ENCODE results near the gene TCF4.

The TCF4 gene

DNA sequence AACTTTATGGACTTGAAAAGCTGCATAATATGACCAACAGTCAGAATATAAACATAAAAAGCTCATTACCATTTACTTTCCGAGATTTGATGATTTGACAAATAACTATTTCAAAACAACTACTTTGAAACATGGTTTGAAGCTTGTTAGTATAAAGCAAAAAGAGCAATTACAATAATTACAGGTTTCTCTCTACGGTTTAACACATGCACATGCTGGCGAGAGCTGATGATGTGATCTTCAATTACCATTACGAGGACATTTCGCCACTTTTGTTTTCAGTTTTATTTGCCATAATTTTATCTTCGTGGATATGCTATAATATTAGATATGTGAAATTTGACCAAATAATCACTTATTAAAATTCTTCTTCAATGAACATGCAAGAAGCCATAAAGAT is 270.1 kb downstream of the TCF4 start:
- DNase-seq = no peak

DNA sequence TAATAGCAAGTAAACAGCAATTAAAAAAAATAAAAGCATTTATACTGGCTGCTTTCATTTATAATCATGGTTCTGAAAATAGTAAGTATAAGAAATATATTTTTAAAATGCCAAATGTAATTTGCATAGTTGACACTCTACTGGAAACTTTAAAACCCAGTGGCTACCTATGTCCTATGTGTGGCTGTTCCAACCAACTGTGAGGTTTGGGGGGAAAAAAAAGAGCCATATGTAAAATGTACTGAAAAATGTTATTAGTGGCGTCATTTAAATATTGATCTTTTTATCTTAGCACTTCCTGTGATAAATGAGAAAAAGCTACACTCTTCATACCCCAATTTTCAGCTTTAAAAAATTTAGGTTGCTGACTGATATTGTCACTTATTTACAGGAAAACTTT is 270.7 kb downstream of the TCF4 start:
- DNase-seq = no peak

DNA sequence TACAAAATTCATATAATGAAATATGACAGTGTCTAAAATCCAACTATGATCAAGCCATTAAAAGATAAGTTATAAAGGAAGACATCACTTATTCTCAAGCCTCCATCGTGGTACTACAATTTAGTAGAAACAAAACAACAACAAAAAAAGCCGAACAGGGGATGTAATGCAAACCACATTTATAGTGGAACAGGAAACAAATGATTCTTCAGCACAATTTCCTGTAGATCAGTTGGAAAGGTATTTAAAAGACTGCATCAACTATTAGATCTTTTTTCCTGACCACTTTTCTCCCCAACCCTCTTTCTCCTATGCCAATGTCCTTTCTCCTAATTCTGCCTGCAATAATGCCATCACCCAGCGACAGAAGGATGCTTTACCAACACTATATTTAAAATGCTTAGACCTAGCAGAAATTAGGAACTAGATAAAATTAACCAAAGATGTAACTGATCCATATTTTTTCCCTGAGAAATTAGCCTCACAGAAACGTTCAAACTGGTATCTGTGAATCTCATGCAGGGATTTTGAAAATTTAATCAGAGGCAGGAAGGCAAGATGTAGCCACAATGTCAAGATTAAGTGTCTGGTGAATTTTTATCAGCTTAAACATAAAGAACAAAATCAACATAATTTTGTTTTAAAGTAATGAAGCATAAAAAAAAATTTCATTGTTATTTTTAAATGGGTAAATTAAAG is 271.4 kb downstream of the TCF4 start:
- DNase-seq = no peak

DNA sequence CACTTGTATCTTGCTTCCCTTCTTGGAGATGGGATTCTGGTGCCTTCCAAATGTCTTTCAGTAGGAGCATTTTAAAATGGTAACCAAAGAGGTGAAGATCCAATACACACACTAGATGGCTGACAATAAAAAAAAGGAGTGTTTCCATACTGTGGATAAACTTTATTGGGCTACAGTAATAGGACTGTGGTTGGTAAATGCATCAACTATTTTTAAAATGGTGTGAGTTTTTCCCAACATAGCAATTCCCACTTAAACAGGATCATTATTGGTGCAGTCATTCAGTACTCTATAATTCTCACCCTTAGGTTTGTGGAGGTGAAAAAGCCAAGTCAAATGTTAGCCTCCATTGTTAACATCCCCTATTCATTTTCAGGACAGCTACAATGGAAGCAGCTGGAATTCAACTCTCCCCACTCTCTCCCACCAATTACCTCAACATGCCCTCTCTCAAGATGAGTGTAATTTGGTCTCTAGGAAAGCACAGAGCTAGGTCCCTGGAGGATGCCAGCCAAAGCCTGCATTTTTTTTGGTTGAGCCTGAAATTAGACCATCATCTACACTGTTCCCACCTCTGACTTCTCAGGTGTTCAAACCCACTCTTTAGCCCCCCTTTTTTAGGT is 273.3 kb downstream of the TCF4 start:
- DNase-seq = no peak

DNA sequence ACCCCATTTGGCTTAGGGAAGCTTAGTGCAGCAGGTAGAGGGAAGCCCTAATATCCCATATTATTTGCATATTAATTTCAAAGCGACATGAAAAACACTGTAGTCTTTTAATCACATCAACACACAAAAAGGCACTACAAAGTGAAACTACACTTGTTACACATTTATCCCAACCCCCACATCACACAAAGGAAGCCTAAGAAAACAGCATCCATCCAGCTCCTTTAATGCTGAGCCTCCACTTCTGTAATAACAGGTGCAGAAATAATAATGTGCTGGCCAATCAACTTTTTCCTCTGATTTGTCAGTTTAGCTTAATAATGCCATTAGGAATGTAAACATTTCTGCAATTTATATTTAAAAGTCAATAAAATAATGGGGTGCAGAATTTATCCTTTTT is 274.0 kb downstream of the TCF4 start:
- no peak for DNase-seq

DNA sequence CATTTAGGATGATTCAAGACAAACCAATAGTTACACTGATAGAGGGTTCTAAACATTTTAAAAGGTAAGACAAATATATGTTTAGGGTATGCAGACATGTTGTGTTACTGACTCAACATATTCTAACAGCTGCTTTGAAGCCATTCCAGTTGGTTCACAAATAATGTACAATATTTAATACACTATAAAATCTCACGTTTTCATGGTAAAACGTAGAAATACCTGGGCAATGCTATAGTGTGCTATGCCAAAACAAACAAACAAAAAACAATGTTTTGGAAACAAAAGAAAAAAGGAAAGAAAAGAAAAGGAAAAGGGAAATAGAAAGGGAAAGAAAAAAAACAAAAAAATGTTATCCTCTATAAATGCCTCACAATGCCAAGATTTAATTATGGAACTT is 277.1 kb downstream of the TCF4 start:
- DNase-seq = no peak

DNA sequence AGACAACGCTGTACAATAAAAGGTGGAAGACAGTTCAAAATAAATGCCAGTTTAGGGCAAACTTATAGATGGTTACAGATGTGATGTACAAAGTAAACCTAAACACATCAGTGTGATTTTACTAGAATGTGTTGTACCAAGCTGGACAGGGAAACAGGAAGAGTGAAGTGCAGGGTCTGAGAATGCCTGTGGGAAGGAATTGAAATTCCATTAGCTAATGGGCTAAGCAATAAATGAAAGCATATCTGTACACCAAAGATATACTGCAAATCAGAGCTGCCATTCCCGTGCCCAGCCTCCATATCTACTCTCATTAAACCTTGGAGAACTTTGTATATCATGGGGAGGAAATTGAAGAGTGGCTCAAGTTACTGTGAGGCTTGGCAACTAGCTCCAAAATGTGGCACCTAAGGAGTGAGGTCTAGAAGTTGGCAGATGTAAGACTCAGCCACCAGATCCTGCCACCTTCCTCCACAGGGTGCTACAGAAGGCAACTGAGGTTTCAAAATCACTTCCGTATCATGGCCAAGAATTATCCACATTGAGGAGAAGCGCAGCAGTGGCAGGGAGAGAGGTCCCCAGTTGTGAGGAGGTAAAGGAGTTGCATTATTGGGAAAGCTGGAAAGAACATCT is 277.8 kb downstream of the TCF4 start:
- no peak for DNase-seq

DNA sequence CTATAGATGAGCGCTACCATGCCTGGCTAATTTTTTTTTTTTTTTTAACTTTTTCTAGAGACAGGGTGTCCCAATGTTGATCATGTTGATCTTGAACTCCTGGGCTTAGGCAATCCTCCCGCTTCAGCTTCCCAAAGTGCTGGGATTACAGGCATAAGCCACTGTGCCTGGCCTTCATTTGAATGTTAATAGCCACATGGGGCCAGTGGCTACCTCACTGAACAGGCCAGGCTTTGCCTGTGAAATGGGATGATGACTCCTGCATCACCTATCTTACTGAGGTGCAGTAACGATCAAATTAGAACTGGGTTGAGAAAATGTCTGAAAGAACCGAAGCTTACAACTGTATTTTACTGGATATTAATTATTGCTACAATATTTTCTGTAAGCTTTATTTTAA is 278.7 kb downstream of the TCF4 start:
- DNase-seq = no peak

DNA sequence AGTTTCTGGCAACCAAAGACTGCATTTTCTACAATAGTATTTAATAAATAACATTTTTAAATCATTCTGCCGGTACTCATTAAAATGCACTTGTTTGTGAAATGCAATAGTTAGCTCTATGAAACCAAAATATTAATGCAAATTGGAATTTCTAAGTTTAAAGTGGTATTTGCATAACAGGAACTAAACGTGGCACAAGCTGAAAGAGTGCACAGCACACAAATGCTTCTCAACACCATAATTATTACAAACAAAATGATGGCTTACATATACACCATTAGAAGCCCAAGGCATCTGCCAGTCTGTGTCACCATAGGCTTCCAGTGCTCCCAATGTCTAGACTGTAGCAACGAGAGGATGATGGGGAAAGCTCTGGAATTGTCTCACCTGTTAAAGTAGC is 280.5 kb downstream of the TCF4 start:
- DNase-seq = no peak

DNA sequence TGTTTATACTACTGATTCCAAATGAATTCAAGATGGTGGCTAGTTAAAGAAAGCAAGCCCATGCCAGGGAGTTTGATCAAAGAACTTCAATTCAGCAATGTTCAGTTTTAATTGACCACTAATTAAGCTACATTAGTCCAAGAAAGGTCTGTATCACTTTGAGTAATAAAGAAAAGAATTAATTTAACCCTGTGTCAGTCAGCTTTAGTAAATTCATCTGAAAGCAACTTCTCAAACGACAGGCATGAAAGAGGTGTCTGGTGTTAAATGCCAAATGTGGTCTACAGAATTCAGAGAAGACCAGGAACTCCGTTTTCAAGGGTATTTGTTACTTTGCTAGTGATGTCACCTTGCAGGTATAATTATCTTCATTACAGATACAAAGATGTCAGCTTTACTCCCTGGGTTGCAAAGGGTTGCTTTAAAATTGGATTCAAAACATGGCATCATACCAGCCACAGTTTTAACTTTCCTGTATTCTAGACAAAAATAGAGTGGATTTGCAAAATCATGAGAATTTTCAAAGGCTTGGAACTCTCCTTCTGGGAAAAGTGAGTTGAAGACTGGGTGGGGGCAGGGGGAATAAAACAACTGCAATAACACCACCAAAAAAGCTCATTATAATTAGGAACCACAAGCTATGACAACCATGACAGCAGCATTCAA is 281.5 kb downstream of the TCF4 start:
- no peak for DNase-seq

DNA sequence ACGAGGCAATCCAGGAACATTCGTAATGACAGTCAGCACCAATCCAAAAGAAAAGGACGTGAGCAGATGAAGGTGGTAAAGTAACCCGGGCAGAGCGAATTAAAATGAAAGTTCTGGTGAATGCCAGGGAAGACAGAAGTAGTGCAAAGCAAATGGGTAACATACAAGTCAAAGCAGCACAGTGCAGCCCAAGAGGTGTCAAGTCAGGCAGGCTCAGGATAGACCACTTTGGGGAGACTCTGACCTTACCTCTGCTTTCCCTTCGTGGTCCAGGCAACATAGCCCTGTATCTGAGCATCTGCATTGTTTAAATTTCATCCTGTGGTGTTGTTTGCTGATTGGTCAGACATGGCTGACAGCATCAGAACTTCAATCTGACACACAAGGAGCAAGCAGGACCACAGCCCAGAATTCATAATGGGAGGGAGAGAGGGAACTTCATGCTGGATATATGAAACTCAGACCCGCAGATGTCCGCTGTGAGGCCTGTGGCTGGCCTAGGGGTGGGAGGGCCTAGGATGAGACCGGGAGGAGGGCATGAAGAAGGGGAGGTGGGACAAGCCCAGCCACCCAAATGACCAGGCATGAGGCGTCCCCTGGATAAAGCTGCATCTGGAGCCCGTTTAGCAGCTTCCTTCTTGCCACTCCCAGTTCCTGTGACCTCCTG is 285.7 kb downstream of the TCF4 start:
- no peak for DNase-seq

DNA sequence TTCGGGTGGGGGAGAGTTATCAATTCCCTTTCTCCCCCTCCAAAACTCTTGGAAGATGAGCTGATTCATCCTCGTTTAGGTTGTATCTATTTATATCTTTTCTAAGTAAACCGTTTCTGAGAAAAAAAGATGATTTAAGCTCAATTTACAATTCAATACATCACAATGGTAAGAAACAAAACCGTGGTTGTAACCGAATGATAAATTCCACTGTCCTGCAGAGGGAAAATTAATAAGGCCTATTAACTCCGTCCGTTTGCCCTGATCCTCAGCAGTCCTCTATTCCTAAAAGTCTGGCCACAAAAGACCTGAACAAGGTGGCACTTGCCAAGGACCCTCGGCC is 286.2 kb downstream of the TCF4 start:
- no peak for DNase-seq

DNA sequence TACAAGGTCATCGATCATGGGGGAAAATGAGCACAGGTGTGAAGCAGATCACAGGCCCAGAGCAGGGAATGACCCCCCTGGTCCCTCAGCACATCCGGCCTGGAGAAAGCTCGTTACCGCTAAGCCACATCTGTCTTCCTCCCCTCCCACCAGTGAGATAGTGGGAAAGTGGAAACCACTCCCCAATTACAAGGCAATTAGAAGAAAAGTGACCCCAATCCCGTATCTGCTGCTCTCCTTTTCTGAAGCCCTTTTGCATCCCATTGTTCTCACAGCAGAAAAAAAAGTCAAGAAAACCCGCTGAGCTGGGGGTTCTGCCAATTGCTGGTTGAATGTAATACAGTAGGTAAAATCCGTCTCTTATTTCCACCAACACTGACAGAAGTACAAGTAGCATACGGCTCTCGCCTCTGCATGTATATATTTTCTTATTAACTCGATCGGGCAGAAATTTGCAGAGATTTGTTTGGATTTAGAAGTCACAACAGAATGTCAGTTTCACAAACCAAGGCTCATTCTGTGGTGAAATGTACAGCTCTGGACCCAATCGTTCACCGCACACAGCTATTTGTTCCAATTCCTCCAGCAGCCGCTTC is 287.0 kb downstream of the TCF4 start:
- DNase-seq = no peak

DNA sequence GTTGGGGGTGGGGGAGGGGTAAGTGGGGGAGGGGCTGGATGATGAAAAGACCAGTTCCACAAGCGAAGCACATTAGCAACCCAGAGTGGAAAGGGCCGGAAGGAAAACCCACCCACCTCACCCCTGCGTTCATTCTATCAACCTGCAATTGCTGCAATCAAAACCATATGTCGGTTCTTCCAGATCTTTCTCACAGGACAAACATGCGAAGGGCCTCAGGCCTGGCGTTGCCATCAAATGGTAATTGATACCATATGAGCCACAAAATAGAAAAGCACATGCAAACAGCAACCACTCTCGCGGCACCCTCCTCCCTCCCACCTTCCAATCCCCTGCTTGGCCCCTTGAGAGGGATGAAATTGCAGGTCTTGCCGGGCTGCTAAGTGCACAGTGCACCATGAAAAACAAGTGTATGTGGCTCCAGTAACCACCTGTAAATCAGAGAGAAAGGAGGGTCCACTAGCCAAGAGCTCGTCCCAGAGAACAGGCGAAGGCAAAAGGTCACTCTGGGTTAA is 287.5 kb downstream of the TCF4 start:
- no peak for DNase-seq

DNA sequence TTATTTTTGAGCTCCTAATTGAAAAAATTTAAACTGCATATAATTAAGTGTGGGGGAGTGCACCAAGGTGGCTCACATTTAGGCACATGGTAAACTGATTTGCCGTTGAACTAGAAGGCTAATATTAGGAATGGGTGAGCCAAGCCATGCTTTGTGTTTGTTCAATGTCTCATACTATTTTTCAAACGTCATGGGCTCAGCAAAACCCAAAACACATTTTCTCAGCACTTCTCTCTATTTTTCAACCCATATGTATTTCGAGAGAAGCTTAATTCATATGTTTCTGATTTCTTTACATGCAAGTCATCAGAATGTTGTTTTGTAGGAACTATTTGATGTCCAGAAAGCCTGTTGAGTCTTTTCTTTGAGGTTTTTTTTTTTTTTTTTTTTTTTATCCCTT is 291.2 kb downstream of the TCF4 start:
- DNase-seq = no peak

DNA sequence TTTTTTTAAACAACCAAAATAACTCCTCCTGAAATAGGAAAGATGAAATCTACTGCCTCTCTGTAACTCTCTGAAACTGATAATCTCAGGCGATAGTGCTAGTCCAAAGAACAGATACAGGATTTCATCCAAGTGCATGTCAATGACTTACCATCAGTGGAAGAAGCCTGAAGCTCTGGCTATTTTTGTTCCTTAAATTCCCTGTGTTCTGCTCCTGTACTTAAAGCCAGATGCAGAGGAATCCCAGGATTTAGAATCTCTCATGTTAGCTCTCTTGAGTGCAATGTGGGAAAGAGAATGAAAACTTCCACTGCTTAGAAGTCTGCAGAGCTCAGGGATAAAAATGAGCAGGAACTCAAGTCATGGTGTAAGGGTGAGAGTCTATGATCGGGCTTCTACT is 291.9 kb downstream of the TCF4 start:
- DNase-seq = no peak

DNA sequence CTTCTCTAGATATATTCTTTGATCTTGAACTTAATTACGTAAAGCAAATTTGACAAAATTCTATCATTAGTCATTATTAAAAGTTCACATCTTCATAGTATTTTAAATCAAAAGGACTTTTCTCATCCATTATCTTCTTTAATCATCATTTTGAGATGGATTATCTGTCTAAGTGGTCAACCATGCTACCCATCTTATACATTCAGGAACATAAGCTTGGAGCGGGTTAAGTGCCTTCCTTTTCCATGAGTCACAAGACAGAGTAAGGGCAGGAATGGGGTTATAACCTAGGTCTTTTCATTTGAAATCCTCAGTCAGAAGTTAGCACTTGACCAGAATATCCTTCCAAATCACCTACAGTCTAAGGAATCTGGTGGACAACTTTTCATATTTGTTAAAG is 297.1 kb downstream of the TCF4 start:
- DNase-seq = no peak

DNA sequence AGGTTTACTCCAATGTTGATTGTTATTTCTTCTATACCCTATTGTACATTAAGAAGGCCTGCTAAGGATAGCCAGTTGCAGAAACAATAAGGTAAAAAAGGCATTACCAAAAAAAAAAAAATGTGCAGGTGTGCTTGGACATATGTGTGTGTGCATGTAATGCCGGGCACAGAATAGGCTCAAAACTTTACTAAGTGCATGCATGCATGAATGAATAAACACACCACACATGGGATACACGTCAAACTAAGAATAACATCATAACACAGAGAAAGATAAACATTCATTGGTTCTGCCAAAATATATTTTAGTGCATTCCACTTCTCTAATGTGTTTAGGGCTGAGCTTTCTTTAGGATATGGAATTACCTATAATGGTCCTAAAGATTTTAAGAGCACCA is 298.2 kb downstream of the TCF4 start:
- no peak for DNase-seq

DNA sequence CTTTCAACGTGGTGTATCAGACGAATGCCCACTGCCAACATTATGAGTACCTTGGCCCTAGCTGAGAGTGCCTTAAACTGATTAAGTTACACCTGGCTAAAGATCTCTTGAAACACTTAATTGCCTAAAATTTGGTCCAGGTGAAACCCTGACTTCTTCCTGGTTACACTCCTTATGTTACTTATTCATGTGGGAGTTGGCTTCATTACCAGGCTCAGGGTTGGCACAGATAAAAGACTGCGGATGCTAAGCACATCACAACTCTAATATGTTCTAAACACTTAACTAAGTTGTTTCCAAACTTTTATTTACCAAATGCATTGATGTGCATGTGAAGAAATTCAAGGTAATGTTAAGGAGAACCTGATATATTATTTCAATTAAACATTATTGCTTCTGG is 298.9 kb downstream of the TCF4 start:
- no peak for DNase-seq

DNA sequence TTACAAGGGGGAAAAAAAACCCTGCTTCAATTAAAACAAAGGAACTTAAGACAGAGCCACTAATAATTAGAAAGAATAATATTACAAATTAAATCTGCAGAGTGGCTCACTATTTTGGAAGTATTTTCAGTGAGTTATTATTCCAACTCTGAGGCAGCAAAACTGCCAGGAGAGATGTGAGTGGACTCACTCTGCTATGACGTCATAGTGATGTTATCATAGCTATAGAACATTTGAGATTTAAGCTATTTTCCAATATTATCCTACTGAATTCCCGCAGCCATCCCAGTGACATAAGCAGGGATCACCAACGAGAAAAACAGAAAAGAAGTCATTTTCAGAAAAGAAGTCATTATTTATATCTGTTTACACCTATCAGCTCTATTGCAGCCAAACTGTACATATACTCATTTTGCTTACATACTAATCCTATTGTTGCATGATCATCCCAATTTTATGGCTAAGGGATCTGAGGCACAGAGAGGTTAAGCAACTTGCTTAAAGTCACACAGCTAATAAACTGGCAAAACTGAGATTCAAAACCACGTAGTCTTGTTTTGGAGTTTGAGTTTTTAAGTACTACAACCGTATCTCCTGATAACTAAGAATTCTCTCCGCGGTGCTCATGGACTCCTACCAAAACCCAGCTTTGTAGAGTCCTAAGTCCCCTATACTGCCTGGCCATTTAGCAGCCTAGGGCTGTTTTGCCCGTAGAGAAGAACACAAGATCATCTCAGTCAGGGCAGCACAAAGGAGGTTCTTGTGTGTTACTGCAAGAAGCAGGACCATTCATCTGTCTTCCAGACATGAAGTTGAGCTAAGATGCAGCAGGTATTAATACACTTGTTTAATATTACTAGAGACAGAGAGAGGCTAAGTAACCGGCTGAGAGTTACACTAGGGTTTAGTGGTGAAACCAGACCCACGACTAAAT is 299.8 kb downstream of the TCF4 start:
- no peak for DNase-seq

DNA sequence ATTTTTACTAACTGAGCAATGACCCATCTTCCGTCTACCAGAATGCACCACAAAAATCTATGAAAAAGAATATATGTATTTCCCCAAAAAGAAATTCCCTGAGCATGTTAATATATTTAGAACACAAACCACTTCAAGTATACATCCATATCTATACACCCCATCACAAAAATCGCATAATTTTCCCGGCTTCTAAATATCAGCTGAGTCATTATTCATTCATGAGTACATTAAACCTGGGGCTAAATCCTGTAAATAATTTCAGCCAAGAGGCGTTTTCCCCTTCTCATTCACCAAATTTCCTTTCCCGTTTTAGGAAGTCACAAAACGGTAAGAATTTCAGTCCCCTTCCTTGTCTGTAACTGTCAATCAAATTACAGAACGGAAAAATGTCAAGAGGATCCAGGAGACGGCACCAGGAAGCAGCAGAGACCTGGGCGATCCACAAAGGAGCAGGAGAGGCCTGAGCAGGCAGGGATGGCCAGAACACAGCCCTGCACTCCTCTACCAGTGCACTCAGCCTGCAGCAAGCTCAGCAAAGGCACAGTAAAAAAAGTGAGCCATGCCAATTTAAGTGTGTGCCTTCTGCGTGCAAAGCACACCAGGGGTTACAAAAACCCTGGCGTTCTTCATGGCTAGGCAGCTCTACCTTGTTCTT is 300.7 kb downstream of the TCF4 start:
- no peak for DNase-seq

Measured in effector CD8-positive, alpha-beta T cell (primary cell).